Adipocyte (in vitro differentiated cells): ENCODE results near the gene ALG13.
"Not testable (repeated sequence)": the region's sequence is repeated elsewhere in the genome, so short reads cannot be mapped to it uniquely, and the experiment has no call there.

Experiments used
- DNase-seq: peaks from one replicate; pipeline ENCODE4 v3.0.0-alpha.2; 2015; ENCODE audit warnings: low read depth
- H3K27me3 ChIP-seq: replicated peaks from 2 replicates; pipeline ENCODE4 v1.7.0; 2013; ENCODE audit warnings: mild to moderate bottlenecking, low read length, moderate library complexity; ENCODE audit not compliant: control insufficient read depth, insufficient read depth
- H3K36me3 ChIP-seq: 2 replicates; pipeline ENCODE4 v1.7.0; 2013; ENCODE audit warnings: low read length, mild to moderate bottlenecking, moderate library complexity; ENCODE audit not compliant: control insufficient read depth, insufficient read depth, severe bottlenecking
- H3K4me1 ChIP-seq: 2 replicates; pipeline ENCODE4 v1.7.0; 2013; ENCODE audit warnings: mild to moderate bottlenecking, low read length, moderate library complexity; ENCODE audit not compliant: control insufficient read depth, insufficient read depth
- H3K4me3 ChIP-seq: 2 replicates; pipeline ENCODE4 v1.7.0; 2013; ENCODE audit warnings: mild to moderate bottlenecking, low read length, moderate library complexity
- H3K9ac ChIP-seq: 2 replicates; pipeline ENCODE4 v1.7.0; 2013; ENCODE audit warnings: mild to moderate bottlenecking, low read length, moderate library complexity
- H3K9me3 ChIP-seq: 2 replicates; pipeline ENCODE4 v1.7.0; 2013; ENCODE audit warnings: mild to moderate bottlenecking, low read length, moderate library complexity; ENCODE audit not compliant: control insufficient read depth

Gene ALG13

DNA sequence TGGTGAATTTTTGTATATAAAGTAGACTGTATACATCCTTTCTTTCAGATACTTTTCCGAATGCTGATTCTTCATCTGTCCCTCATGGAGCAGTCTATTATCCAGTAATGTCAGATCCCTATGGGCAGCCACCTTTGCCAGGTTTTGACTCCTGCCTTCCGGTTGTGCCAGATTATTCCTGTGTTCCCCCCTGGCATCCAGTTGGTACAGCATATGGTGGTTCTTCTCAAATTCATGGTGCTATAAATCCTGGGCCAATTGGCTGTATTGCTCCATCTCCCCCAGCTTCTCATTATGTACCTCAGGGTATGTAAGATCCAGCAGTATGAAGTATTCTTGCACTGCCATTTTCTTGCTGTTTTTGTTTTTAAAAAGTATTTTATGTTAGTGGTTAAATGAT is 78.7 kb downstream of the ALG13 start:
- peaks cover 4% of the 10 kb centered on the region for H3K27me3 ChIP-seq
- no peaks in the 10 kb centered on the region for H3K9me3 ChIP-seq
- no peaks in the 10 kb centered on the region for H3K36me3 ChIP-seq
- DNase-seq = no peak
- H3K4me3 ChIP-seq = no peak overlapping the region
- no peaks in the 10 kb centered on the region for H3K4me1 ChIP-seq
- H3K9ac ChIP-seq = no peak overlapping the region

DNA sequence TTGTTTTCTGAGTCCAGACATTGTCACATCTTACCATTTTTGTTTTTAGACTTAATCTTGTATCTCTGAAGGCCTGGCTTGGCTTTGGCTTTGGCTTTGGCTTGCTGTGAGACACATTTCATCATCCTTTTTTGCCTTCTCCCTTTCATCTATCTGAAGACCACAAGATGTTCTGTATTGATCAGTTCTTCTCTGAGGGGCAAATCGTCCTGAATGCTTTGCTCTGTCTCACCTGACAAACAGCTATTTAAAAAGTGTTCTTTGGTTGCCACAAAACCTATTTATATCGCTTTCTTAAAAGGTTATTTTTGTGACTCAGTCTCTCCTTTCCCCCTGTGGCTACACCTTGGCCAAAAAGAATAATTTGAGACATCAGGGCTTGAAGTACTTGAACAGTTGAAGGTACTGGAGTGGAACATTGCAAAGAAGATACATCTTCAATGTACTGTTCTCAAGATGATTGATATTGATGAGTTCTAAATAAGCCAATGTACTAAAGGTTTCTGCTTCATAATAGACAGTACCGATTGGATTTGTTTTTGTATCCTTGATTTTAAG is 80.7 kb downstream of the ALG13 start:
- peaks cover 4% of the 10 kb centered on the region for H3K27me3 ChIP-seq

DNA sequence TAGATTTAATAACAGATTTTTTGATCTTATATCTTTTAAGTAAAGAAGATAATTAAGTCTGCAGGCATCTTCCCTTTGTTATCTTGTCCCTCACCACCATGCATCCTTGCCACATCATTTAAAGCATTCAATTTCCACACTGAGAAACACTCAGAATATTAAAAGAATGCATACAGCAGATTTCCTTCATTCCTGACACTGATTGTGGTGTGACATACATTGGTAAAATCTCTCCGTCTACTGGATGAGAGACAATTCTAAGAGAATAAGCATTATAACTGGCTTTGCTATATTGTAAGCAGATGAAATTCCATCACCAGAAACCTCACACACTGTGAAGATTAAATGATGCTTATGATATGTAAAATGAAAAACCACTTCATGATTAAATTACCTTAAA is 97.6 kb downstream of the ALG13 start:
- H3K4me3 ChIP-seq = no peak overlapping the region
- peaks cover 14% of the 10 kb centered on the region for H3K27me3 ChIP-seq
- no peaks in the 10 kb centered on the region for H3K36me3 ChIP-seq
- no peaks in the 10 kb centered on the region for H3K9me3 ChIP-seq
- H3K4me1 ChIP-seq = no peaks in the 10 kb centered on the region
- no peak for DNase-seq
- H3K9ac ChIP-seq = no peak overlapping the region

More for the DNA sequence above, 80.7 kb downstream of the ALG13 start:
- Histone ChIP-seq H3K4me1 (no peaks in the 10 kb centered on the region), H3K4me3 (no peak overlapping the region), H3K36me3 (no peaks in the 10 kb centered on the region), H3K9ac (no peak overlapping the region), H3K9me3 (no peaks in the 10 kb centered on the region)
- no peak for DNase-seq

DNA sequence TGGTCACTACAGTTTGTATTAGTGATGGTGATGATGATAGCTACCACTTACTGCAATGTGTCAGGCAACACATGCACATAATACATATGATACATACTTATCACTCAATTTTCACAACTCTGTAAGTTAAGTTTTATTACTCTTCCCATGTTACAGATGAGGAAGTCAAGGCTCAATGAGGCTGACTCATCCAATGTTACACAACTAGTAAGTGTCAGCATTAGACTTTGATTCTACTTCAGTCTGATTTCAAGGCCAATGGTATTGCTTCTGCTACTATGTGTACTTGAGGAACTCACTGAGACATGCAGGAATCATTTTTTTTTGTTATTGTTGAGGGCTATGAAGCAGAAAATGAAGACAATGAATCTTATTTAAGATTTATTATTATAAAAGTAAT is 98.6 kb downstream of the ALG13 start:
- Histone ChIP-seq H3K36me3 (no peaks in the 10 kb centered on the region), H3K4me1 (no peaks in the 10 kb centered on the region), H3K27me3 (peaks cover 12% of the 10 kb centered on the region)

DNA sequence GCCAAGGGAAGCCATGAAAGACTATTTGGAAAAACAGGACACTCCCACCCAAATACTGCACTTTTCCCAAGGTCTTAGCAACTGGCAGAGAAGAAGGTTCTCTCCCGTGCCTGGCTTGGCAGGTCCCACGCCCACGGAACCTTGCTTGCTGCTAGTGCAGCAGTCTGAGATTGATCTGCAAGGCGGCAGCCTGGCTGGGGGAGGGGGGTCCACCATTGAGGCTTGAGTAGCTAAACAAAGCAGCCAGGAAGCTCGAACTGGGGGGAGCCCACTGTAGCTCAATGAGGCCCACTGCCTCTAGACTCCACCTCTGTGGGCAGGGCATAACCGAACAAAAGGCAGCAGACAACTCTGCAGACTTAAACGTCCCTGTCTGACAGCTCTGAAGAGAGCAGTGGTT is 103.7 kb downstream of the ALG13 start:
- Histone ChIP-seq H3K9ac (no peak overlapping the region), H3K9me3 (peaks cover 17% of the 10 kb centered on the region), H3K36me3 (no peaks in the 10 kb centered on the region), H3K27me3 (peaks cover 5% of the 10 kb centered on the region), H3K4me1 (no peaks in the 10 kb centered on the region), H3K4me3 (no peak overlapping the region)
- no peak for DNase-seq

More for the DNA sequence above, 98.6 kb downstream of the ALG13 start:
- Histone ChIP-seq H3K9me3 (no peaks in the 10 kb centered on the region), H3K9ac (no peak overlapping the region), H3K4me3 (no peak overlapping the region)
- DNase-seq = no peak

DNA sequence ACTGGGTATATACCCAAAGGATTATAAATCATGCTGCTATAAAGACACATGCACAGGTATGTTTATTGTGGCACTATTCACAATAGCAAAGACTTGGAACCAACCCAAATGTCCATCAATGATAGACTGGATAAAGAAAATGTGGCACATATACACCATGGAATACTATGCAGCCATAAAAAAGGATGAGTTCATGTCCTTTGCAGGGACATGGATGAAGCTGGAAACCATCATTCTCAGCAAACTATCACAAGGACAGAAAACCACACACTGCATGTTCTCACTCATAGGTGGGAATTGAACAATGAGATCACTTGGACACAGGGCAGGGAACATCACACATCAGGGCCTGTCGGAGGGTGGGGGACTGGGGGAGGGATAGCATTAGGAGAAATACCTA is 109.1 kb downstream of the ALG13 start:
- not testable (repeated sequence) for H3K36me3 ChIP-seq, DNase-seq, H3K4me3 ChIP-seq, H3K4me1 ChIP-seq, H3K9ac ChIP-seq
- peaks cover 41% of the 10 kb centered on the region for H3K9me3 ChIP-seq
- peaks cover 11% of the 10 kb centered on the region for H3K27me3 ChIP-seq
